Omental fat pad (tissue), 4 donors: ENCODE measurements around the gene SSTR1. TPM values are rescaled to one million over a fixed set of nuclear protein-coding genes. Genes with fewer than 3 reads are reported as not detected.

Source experiments
- ATAC-seq: fragments of 150-250 bp; one replicate; pipeline ENCODE4 v1.9.1; 2016; ENCODE audit warnings: mild to moderate bottlenecking, moderate library complexity; ENCODE audit not compliant: low FRiP score
- DNase-seq: peaks from one replicate; pipeline ENCODE4 v3.0.0-alpha.2; 2019; ENCODE audit warnings: low spot score
- total RNA-seq, 4 donors: library from RNA; depleted of rRNA; stranded (reverse); fragments of >200 nt; gene quantifications; one replicate each; pipeline ENCODE4 v1.1.0, GENCODE V29; 2016
- TF ChIP-seq, protein P1 (sequence below), 3 donors: fragments of 450-650 bp; IDR thresholded peaks; one replicate each; pipeline ENCODE4 v1.5.1; 2016 to 2017; ENCODE audit warnings: antibody characterized with exemption in 3 of 3, mild to moderate bottlenecking in 3 of 3, moderate library complexity in 2 of 3

SSTR1 gene
- total RNA-seq, 4 donors from 2014 or later, result 0.19 to 1.4 (median 0.55) TPM

GRCh38 chr14:38253676-38254075, 46.0 kb downstream of the SSTR1 start:
- DNase-seq (no peak), ATAC-seq (no peak)
- TF ChIP-seq, protein P1, sequence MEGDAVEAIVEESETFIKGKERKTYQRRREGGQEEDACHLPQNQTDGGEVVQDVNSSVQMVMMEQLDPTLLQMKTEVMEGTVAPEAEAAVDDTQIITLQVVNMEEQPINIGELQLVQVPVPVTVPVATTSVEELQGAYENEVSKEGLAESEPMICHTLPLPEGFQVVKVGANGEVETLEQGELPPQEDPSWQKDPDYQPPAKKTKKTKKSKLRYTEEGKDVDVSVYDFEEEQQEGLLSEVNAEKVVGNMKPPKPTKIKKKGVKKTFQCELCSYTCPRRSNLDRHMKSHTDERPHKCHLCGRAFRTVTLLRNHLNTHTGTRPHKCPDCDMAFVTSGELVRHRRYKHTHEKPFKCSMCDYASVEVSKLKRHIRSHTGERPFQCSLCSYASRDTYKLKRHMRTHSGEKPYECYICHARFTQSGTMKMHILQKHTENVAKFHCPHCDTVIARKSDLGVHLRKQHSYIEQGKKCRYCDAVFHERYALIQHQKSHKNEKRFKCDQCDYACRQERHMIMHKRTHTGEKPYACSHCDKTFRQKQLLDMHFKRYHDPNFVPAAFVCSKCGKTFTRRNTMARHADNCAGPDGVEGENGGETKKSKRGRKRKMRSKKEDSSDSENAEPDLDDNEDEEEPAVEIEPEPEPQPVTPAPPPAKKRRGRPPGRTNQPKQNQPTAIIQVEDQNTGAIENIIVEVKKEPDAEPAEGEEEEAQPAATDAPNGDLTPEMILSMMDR (IDR thresholded peaks at IDR 0.05), result no peak

- ATAC-seq (no peak), DNase-seq (no peak)
- TF ChIP-seq, protein P1 (IDR thresholded peaks at IDR 0.05), result no peak
Observed at GRCh38 chr14:38254571-38255407, 47.1 kb downstream of the SSTR1 start.

DNA sequence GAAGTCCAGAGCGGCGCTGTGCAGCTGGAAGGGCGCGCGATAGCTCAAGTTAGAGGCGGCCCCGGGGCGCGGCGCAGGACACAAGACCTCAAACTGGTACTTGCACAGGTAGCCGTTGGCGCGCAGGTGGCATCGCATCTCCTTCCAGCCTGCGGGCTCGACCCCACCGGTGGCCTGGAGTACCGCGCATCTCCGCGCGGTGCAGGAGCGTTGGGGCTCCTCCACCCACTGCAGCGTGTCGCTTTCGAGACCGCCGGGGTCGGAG, 47.6 kb downstream of the SSTR1 start:
- TF ChIP-seq, protein P1 (IDR thresholded peaks at IDR 0.05), result no peak
- ATAC-seq (peak; percentile 60), DNase-seq (no peak)

DNA sequence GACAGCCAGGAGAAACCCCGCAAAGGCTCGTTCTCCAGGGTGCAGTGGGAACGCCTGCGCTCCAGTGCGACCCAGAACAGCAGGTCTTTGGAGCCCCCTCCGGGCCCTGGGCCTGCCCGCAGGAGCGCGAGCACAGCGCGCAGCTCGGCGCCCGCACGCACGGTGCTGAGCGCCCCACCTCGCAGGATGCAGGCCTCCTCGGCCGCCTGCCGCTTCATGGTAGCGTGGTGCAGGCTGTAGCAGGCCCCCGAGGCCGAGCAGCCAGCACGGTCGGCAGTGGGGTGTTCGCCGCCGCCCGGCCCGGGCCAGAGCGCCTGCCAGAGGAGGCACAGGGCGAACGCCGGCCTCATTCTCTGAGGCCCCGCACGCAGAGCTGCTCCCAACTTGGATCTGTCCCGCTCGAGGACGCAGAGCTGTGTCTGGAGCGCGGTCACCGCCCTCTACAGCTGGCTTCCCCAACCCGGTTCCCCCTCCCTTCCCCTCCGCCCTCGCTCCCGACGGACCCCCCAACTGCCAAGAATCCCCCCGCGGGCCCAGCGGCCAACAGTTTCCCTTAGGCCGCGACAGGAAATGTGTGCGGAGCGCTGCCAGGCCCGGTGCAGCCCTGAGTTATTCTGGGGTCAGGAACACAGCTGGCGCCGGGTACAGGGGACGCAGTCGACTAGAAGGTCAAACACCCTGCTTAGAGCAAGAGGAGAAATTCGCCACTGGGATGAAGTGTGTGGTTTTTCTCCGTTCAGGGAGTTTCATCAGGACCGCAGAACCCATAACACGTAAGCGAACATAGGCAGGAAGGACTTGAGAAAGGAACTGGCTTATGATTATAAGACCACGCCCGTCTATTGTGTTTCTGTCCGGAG, 48.2 kb downstream of the SSTR1 start, which contains the start of gene CLEC14A:
TSS of gene CLEC14A (minus strand) at position 421 of the 860 bp plus-strand sequence. CDS start at position 350, 71 bp downstream.
- TF ChIP-seq, protein P1 (IDR thresholded peaks at IDR 0.05), result no peak
- DNase-seq (no peak), ATAC-seq (peak; percentile 51)

DNA sequence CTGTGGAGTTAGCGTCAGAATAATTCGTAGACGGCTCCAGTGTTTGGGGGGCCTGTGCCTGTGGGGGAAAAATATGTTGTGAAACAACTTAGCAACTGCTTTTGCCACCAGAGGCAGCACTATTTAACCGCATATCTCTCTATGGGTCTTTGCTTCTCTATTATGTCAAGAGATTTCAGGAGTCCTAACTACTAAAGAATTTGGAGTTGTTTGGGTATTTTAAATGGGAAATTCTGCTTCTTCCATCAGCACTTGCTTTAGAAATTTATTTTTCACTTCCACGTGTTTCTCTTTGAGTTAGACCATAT, 48.8 kb downstream of the SSTR1 start:
- ATAC-seq (no peak), DNase-seq (no peak)
- TF ChIP-seq, protein P1 (IDR thresholded peaks at IDR 0.05), result no peak

DNA sequence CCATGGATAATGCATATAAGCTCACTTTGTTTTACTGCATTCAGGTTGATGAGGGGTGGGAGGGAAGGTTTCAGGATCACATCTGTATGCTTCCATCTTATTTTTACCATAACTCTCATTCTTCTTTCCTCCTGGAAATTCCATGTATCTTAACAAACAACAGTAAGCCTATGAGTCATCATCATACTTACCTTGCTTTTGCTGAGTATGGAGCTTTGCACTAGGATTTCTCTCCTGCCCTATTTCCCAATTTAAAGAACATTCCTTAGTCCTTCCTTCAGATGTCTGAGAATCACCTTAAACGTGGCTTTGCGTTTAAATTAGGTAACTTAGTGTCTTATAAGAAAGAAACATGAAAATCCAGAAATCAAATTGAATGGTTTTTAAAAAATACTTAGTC, 49.8 kb downstream of the SSTR1 start:
- ATAC-seq (peak; percentile 43), DNase-seq (no peak)
- TF ChIP-seq, protein P1 (IDR thresholded peaks at IDR 0.05), result no peak
